SK-MEL-5 (cell line): ENCODE data around the gene ZBTB7C. TPM values are rescaled to one million over a fixed set of nuclear protein-coding genes. Genes with fewer than 3 reads are reported as not detected.
A peak's percentile ranks its signal among the peaks of the same experiment; 100 is the strongest.

Source experiments
- DNase-seq: peaks from one replicate; pipeline ENCODE4 v3.0.0-alpha.2; 2016; ENCODE audit warnings: low read depth, low spot score
- in situ Hi-C: cut with HindIII; loops from 2 replicates; pipeline ENCODE4 v1.10.0; 2016; ENCODE audit warnings: low sequenced_read_pairs, high pct_unique_total_duplicates, low pct_unique_long_range_greater_than_20kb
- total RNA-seq: library from RNA; depleted of rRNA; stranded (reverse); fragments of >200 nt; shearing (Covaris generic); gene quantifications from 2 replicates; pipeline ENCODE4 v1.2.3, GENCODE V29; 2014

Gene ZBTB7C
- total RNA-seq, 1 experiment from 2014 or later, result not detected

DNA sequence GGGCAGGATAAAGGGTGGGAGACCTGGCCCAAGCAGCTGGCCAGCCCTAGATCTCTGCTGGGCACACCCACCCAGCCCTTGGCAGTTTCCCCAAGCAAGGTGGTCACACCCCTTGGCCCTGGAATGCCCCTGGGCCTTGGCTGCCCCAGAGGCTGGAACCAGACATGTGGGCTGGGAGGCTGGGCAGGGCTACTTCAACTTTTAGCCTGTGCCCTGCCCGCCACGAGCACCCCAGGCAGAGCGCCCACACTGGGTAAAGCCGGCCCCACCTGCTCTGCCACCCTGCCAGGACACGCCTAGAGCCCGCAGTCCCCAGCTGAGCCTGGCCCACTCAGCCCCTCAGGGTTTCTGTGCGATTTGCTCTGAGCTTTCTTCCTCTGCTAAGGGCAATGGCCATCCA is 359.0 kb downstream of the ZBTB7C start:
- in situ Hi-C loops, result no loop called here
- no peak for DNase-seq

DNA sequence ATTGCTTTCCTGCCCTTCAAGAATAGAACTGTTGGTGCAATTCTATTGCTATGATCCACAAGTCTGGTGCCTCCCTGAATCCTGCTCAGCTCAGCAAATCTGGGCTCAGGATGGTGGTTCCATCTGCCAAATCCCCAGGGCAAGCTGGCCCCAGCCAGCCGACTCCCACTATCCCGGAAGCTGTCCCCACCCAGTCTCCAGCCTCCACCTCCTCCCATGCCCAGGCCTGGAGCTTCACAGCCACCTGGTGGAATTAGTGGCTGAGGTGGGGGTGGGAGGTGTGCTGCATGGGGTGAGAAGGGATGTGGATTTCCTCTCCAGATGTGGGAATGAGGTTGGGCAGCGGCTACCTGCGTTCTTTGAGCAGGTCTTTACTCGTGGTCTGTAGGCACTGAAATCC is 359.4 kb downstream of the ZBTB7C start:
- in situ Hi-C loops, result no loop called here

DNA sequence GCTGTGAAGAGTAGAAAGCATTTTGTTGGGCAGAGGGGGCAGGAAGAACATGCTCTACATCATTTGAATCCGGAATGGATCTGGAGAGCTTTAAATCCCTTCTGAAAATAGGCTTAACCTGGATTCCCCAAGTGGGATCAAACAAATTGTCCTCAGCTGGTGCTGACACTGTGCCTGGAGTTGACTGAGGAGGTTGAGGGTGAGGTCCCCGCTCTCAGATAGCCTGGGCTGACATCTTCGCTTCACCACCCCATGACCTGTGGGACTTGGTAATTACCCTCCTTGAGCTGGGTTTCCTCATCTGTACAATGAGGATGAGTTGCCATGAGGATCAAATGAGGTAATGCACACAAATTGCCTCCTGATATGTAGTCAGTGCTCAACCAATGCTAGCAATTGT is 360.9 kb downstream of the ZBTB7C start:
- DNase-seq, result no peak
- in situ Hi-C loops, result no loop called here

More for the DNA sequence above, 359.4 kb downstream of the ZBTB7C start:
- no peak for DNase-seq

DNA sequence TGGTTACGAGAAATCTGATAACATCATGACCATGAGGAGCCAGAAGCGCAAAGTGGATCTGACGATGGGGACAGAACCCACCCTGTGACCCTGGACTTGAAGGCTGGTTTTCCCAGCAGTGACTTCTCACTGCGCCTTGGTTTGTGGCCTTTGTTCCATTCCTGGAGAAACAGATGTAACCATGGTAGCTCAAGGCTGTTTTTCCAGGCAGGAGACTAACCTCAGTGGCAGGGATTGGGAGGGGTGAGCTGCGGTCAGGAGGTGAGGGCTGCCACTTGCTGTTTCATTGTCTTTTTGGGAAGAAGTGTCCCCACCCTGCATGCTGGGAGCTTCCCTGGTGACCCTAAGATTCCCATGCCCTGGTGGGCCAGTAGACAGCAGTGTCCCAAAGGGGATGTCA is 362.3 kb downstream of the ZBTB7C start:
- in situ Hi-C loops, result no loop called here
- DNase-seq, result no peak

DNA sequence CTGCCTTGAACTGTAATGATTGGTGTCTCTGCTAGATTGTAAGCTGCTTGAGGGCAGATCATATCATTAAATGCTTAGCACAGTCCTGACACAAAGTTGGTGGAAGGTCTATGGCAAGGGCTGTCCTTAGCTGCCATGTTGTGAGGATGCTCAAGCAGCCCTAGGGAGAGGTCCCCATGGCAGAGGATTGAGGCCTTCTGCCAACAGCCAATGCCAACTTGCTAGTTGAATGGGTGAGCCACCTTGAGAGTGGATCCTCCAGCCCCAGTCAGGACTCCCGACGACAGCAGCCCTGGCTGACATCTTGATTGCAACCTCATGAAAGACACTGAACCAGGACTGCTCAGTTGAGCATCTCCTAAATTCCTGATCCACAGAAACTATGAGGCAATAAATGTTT is 363.4 kb downstream of the ZBTB7C start:
- in situ Hi-C loops, result no loop called here
- DNase-seq, result no peak

DNA sequence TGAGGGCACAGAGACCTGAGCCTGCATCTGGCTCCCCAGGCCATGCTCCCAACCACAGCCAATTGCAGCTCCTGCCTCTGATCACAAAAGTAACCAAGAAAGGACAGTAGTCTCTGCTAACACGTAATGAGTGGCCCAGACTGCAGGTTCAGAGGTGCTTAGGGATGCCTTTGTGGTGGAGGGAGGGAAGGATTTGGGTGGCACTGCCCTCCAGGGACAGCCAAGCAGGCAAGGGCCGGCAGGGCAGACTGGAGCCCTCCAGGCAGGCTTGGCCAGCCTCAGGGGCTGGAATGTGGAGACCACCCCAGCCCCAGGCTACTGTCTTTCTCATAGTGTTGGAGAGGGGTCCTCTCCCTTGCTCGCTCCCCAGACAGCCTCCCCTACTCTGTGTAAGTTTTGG is 364.2 kb downstream of the ZBTB7C start:
- DNase-seq, result no peak
- in situ Hi-C loops, result no loop called here

DNA sequence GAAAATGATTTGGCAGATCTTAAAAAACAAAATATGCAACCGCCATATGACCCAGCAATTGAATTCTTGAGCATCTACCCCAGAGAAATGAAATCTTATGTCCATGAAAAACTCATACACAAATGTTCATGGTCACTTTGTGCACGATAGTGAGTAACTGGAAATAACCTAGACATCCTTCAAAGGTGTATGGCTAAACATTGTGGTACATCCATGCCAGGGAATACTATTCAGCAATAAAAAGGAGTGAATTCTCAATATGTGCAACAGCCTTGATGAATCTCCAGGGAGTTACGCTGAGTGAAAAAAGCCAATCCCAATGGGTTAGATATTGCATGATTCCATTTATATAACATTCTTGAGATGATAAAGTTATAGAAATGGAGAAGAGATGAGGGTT is 366.0 kb downstream of the ZBTB7C start:
- DNase-seq, result no peak

DNA sequence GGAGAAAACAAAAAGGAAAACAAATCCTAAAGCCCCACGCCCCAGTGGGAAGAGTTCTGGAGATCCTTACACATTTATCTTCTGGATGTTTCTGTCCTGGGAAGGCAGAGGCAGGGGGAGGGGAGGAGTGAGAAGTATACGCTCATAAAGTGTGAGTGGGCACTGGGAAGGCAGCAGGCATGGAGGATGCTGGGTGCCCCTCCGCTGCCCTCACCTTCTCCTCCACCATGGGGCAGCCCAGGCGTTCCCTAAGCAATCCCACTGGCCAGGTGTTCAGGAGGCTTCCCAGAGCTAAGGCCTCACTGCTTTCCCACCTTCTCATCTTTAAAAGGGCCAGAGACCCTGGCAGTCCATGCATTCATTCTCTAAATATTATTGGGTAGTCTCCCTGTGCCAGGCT is 366.8 kb downstream of the ZBTB7C start:
- DNase-seq, result no peak
- in situ Hi-C loops, result no loop called here

More for the DNA sequence above, 366.0 kb downstream of the ZBTB7C start:
- in situ Hi-C loops, result no loop called here

DNA sequence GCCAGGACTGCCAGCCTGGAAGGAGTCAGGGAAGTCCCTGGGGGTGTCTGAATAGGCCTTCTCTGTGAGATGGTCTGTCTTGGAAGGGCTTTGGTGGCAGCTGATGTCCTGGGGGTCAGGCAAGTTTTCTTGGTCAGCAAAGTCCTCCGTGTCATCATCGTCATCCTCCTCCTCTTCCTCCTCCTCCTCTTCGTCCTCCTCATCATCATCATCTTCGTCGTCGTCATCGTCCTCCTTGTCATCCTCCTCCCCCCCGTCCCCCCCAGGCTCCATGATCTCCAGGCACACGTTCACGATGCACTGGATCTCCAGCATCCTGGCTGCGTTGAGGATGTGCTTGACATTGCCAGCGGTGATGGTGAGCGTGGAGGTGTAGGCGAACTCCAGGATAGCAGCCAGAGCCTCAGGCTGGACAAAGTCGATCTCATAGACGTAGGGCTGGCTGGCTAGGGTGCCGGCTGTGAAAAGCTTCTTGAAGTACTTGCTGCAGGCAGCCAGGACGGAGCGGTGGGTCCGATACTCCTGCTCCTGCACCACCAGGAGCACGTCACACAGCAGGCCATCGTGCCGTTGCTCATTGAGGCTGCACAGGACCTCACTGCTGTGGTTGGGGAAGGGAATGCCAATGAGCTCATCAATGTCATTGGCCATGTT is 368.6 kb downstream of the ZBTB7C start:
- DNase-seq, result no peak
- in situ Hi-C loops, result no loop called here

DNA sequence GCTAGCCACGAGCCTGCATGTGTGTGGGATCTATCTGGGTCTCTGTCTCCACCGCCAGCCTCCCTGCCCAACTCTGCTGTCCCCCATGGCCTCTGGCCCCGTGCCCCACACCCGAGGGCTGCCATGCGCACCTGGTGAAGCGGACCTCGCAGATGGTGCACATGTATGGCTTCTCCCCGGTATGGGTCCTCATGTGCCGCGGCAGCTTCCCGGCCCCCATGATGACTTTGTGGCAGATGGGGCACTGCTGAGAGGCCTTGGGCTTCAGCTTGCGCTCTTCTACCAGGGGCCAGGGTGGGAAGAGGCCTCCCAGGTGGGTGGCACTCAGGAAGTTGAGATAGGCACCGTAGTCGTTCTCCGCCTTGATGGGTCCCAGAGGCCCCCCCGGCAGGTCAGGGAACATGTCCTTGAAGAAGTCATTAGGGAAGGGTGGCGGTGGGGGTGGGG is 369.4 kb downstream of the ZBTB7C start:
- in situ Hi-C loops, result no loop called here
- DNase-seq, result no peak

DNA sequence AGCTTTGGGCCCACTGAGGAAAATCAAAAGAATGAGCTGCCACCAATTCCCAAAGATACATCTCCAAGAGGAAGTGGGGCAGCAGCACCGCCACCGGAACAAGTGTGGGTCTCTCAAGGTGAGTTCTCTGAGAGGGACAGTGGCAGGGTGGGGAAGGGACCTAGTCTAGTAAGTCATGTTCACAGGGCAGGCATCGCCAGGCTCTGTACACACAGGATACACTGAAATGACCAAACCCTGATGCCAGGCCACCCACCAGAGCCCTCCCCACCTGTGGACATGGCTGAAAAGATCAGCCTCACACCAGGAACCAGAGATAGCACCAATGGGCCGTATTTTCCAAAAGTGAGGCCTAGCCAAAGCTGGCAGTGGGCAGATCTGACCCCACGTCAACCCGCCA is 370.5 kb downstream of the ZBTB7C start:
- no peak for DNase-seq
- in situ Hi-C loops, result no loop called here

DNA sequence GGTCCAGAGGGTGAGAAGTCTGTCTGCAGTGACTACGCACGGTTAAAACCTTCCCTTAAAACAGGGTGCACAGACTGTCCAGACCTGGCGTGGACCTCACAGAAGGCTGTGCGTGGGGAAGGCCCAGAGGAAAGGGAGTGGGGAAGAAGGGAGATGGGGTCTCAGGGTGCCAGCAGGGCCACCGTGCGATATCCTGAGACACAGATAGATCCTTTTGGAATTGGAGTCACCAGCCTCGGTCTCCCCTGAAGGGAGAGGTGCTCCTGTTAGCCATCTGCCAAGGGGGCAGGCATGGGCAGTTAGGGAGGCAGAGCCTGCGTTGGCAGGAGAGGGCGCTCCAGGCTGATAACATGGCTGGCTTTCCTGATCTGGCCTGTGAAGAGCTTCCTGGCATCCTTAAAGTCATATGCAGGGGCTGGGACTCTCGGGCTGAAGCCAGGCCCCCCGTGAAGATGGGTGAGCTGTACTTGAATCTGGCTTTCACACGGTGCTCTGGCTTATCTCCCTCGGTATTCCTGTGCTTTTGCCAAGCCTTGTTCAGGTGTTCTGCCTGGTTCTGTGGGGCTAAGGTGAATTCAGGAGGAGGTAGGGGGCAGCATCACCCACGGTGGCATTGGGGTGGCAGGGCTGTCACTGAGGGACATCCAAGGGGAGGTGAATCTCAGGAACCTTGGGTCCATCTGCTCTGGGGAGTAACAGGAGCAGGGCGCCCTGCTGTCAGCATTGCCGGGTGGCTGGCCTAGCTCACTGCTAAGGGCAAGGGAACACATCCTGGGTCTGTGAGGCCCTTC is 371.5 kb downstream of the ZBTB7C start:
- in situ Hi-C loops, result no loop called here
- peak; percentile 63 for DNase-seq

DNA sequence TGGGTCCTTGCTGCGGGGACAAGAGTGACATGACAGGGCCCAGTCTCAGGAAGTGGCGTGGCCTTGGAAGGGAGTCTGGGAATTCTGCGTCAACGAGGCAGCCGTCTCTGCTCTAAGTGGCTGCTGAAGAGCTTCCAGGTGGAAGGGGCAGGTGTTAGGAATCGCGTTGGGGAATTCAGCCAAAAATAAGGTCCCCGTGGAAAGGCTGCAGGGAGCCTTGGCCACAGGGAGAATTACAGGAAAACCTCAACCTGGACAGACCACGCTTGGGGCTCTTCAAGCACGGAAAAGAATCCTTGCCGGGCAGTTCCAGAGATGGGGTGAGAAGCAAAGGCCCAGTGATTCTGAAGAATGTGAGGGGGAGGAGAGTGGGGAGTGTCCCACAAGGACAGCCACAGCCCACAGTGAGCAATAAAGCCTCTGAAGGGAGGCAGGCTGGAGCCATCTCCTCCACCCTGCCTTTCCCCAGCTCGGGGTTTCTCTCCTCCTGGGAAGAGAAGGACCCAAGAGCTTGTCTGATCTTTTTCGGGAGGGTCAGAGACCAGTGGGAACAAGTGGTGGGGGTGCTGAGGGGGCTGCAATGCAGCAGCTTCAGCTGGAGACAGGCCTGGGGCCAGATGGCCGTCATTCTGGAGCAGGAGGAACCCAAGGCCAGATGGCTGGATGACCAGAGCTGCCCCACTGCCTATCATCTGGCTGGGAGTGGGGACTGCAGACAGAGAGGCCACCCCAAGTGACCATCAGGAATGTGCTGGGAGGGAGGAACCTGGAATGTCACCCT is 372.4 kb downstream of the ZBTB7C start:
- DNase-seq, result no peak
- in situ Hi-C loops, result no loop called here

DNA sequence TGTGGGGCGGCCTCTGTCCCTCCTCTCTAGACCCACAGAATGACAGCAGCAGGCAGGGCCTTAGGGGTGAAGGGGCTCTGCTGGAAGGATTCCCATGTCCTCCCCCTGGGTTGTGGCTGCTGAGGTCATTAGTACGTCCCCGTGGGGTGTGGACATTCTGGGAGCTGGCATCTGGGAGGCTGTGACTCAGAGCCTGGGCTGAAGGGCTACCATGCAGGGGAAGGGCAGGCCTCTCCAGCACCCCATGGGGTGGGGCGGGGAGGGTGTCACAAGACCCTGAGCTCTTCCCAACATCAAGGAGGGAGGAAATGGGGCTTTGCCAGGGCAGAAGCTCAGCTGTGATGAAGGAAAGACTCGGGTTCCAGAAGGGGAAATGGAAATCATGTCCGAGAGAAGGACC is 373.0 kb downstream of the ZBTB7C start:
- no peak for DNase-seq
- in situ Hi-C loops, result no loop called here

DNA sequence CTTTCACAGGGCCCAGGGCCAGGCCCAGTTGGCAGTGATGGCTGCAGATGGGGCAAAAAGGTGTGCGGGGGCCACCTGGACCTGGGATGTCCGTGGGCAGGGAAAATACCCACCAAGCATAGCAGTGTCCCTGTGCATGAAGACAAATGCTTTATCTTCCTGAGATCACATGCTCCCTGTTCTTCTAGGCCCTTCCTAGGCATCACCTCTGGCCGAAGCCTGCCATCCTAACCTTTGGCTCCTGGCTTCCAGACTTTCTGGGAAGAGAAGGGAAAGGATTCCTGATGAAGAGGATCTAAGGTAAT is 373.7 kb downstream of the ZBTB7C start:
- no peak for DNase-seq
- in situ Hi-C loops, result no loop called here

DNA sequence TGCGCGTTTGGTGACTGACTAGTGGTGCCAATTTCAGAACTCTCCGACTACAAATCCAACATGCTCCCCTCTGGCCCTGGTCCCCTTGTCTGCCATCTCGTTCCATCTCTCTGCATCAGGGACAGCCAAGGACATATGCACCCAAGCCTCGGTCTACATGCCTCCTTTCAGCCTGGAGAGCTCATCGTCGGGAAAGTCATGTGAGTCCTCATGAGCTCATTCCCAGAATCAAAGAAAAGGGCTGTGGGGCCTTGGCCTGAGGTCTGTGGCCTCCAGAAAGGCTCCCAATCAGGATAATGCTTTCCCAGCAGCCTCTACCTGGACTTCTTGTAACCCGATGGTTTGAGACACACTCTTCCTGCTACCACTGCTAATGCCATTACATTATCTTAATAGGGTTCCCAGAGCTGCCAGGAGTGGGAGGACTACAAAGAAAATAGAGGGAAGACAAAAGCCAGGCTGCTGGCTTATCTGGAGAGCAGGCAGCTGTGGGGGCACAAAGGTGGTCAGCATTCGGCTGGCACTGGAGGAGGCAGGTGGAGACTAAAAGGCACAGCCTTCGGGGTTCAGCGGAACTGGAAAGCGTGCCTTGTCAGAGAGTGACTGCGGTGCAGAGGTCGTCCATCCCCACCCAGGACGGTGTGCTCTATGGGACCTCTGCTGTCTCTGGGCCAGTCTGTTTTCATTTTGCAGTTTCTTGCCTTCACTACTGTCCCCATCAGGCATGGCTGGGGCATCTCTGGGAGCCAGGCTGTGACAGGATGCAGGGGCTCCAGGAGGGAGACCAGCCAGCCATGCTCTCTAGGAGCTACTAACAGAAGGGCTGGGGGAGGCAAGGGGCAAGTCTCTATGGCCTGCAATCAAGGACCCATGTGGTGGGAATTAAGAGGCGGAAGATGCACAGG is 374.3 kb downstream of the ZBTB7C start:
- DNase-seq, result no peak
- in situ Hi-C loops, result no loop called here

DNA sequence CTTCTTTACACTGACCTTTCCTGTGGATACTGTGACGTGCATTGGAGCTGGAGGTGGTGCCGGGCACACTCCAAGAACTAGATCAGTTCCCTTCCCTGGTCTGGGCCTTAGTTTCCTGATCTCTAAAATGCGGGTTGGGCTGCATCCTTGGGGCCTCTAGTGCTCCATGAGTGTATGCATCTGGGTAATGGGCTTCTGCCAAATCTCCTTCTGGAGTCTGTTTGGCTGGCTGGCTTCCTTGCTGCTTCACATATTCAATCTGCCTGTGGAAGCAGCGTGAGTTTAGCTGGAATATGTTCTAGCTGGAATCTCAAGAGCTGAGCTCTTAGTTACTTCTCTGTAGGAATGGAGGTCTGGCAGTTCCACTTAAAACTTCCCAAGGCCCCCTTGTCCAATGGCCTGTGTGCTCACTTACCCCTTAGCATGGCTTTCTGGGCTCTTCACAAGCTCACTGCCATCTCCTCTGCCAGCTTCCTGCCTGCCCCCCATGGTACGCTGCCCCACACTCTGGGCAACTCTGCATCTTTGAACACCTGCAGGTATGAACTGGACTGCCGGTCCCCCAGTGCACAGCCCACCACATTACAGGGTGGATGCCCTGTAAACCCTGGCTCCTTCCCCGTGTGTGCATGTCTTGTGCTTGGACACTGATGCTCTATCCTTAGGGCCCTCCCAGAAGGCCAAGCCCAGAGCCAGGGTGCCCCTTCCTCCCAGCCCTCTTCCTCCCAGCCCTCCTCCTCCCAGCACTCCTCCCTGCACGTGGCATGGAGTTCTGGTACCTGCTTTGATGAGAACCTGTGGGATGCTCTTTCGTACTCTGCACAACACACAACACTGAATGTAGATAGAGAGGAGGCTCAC is 375.2 kb downstream of the ZBTB7C start:
- in situ Hi-C loops, result no loop called here
- DNase-seq, result no peak
